ENCODE measurements around the gene ZNF195.
"Not testable (repeated sequence)": the region's sequence is repeated elsewhere in the genome, so short reads cannot be mapped to it uniquely, and the experiment has no call there.

Gene ZNF195

DNA sequence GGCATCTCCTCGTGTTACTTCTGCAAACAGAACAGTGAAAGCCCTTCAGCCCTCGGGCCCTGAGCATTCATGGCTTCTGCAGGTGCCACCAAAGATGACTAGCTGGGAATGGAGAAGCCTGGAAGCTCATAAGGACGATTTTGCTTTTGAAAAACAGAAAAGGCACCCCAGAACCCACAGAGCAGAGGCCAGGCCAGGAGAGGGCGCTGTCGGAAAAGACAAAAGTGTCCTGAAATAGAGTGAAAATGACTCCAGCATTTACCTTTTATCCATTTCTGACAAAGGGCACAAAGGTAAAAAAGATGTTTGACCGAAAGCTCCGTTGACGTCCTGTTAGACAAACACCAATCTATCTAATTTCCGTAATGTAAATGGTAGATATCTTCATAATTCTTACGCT, 37.6 kb downstream of the ZNF195 start:
- no peaks in the 10 kb centered on the region for H3K27me3 ChIP-seq (replicated peaks)
- peak; percentile 20 for DNase-seq
- in situ Hi-C loops (cut with HindIII; ENCODE audit: low pct_ligation_motif_present, low sequenced_read_pairs): no loop called here
- H3K36me3 ChIP-seq (replicated peaks): no peaks in the 10 kb centered on the region
- H3K27ac ChIP-seq: no peak overlapping the region
- no peak overlapping the region for H3K4me3 ChIP-seq (ENCODE audit: low read depth, low read length)
- peak; percentile 73 for TF ChIP-seq CTCF (IDR thresholded peaks at IDR 0.05; ENCODE audit: low read depth, low read length, missing control alignments)

DNA sequence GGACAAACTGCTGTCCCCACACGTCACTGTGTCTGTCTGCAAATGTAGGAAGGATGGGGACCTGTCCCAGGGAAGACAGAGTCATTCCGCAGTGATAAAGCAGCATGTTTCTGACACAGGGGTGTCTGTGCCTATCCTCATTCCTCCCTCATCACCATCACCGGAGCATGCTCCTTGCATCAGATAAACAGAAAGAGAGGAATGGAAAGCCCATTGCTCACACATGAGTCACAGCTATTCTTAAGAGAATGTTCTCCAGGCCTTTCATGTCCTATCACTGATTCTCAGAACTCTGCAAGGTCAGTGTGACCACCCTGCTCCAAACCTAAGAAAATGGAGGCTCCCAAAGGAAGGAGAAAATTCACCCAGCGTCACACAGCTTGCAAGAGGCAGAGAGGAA, 38.9 kb downstream of the ZNF195 start:
- Histone ChIP-seq H3K36me3 (replicated peaks) (no peaks in the 10 kb centered on the region), H3K27me3 (replicated peaks) (no peaks in the 10 kb centered on the region), H3K27ac (no peak overlapping the region), H3K4me3 (ENCODE audit: low read depth, low read length) (no peak overlapping the region)
- DNase-seq: peak; percentile 90
- TF ChIP-seq CTCF (IDR thresholded peaks at IDR 0.05; ENCODE audit: low read depth, low read length, missing control alignments): no peak
- in situ Hi-C loops (cut with HindIII; ENCODE audit: low pct_ligation_motif_present, low sequenced_read_pairs): no loop called here

DNA sequence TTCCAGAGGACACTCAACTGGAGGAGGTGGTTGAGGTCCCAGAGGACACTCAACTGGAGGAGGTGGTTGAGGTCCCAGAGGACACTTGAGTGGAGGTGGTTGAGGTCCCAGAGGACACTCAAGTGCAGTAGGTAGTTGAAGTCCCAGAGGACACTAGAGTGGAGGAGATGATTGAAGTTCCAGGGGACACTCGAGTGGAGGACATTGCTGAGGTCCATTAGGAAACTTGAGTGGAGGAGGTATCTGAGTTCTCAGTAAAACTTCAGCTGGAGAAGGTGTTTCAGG, 39.7 kb downstream of the ZNF195 start:
- Histone ChIP-seq H3K27me3 (replicated peaks) (no peaks in the 10 kb centered on the region), H3K27ac (no peak overlapping the region), H3K36me3 (replicated peaks) (no peaks in the 10 kb centered on the region), H3K4me3 (ENCODE audit: low read depth, low read length) (no peak overlapping the region)
- no peak for DNase-seq
- TF ChIP-seq CTCF (IDR thresholded peaks at IDR 0.05; ENCODE audit: low read depth, low read length, missing control alignments): no peak
- in situ Hi-C loops (cut with HindIII; ENCODE audit: low pct_ligation_motif_present, low sequenced_read_pairs): no loop called here

GRCh38 chr11:3338569-3339339, 40.2 kb downstream of the ZNF195 start:
- Histone ChIP-seq H3K27me3 (replicated peaks) (no peaks in the 10 kb centered on the region), H3K4me3 (ENCODE audit: low read depth, low read length) (no peak overlapping the region), H3K36me3 (replicated peaks) (no peaks in the 10 kb centered on the region), H3K27ac (no peak overlapping the region)
- TF ChIP-seq CTCF (IDR thresholded peaks at IDR 0.05; ENCODE audit: low read depth, low read length, missing control alignments): no peak
- in situ Hi-C loops (cut with HindIII; ENCODE audit: low pct_ligation_motif_present, low sequenced_read_pairs): no loop called here
- DNase-seq: no peak

DNA sequence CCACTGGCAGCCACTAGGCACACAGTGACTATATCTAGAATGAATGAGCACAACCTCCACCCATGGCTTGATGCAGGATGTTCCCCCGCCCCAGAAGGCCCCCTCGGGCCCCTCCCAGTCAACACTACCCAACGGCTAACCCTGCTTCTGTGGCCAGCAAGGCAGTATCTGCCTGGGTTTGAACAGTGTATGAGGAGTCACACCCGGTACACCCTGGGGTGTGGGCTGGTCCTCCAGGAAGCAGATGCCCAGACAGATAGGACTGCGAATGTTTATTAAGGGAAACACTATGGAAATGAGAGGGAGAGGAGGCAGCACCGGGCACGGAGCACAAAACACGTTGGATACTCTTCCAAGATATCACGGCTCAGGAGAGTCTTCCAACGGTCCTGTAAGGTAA, 42.5 kb downstream of the ZNF195 start:
- H3K36me3 ChIP-seq (replicated peaks); in situ Hi-C loops (cut with HindIII; ENCODE audit: low pct_ligation_motif_present, low sequenced_read_pairs); DNase-seq; H3K4me3 ChIP-seq (ENCODE audit: low read depth, low read length); H3K27ac ChIP-seq; H3K27me3 ChIP-seq (replicated peaks): not testable (repeated sequence)

DNA sequence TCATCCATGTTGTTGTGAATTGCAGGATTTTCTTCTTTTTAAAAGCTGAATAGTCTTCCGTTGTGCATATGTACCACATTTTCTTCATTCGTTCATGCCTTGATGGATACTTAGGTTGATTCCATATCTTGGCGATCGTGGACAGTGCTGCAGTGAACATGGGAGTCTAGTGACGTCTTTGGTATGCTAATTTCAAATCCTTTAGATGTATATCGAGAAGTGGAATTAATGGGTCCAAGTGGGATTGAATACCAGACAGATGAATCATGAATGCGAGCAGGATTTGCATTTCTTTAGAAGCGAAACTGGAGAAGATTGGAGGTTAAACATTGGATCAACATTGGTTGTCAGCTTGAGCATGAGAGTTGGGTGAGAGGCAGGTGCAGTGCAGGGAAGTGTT, 45.8 kb downstream of the ZNF195 start:
- H3K4me3 ChIP-seq (ENCODE audit: low read depth, low read length); H3K27ac ChIP-seq; DNase-seq; in situ Hi-C loops (cut with HindIII; ENCODE audit: low pct_ligation_motif_present, low sequenced_read_pairs); H3K36me3 ChIP-seq (replicated peaks); H3K27me3 ChIP-seq (replicated peaks): not testable (repeated sequence)

DNA sequence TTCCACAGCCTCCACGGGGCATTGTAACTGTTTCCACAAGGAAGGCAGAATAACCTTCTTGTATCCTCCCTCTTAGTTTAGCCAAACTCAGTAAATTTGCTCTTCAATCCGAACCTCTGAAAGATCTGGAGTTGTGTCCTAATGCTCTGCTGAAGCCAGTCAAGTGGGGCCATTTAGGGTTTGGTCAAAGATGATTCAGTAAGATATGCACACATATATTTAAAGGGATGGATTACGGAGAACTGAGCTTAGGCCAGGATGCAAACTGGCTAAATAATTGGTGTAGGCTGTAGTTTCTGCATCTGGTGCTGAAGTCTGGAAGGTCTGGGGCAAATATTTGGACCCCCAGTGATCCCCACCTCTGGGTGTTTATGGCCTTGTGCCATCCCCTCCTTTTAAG, 47.9 kb downstream of the ZNF195 start:
- H3K4me3 ChIP-seq (ENCODE audit: low read depth, low read length); H3K27me3 ChIP-seq (replicated peaks); H3K27ac ChIP-seq; DNase-seq; in situ Hi-C loops (cut with HindIII; ENCODE audit: low pct_ligation_motif_present, low sequenced_read_pairs); H3K36me3 ChIP-seq (replicated peaks): not testable (repeated sequence)

DNA sequence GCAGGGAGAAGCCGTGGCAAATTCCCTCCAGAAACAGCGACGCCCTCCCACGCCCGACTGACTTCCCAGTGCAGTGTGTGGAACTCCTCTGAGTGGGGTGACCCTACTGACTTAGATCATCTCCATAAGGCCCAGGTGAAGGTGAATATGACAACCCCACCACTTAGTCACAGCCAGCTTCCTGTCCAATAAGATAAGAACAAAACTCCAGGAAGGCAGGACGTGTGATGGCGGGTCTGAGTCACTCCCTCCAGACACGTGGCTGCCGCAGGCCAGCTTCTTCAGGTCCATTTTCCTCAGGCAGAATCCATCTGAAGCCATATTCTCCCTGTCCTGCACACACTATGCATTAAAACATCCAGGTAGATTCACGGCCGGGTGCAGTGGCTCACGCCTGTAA, 48.9 kb downstream of the ZNF195 start:
- H3K27me3 ChIP-seq (replicated peaks); DNase-seq; H3K4me3 ChIP-seq (ENCODE audit: low read depth, low read length); H3K36me3 ChIP-seq (replicated peaks); in situ Hi-C loops (cut with HindIII; ENCODE audit: low pct_ligation_motif_present, low sequenced_read_pairs); H3K27ac ChIP-seq: not testable (repeated sequence)

DNA sequence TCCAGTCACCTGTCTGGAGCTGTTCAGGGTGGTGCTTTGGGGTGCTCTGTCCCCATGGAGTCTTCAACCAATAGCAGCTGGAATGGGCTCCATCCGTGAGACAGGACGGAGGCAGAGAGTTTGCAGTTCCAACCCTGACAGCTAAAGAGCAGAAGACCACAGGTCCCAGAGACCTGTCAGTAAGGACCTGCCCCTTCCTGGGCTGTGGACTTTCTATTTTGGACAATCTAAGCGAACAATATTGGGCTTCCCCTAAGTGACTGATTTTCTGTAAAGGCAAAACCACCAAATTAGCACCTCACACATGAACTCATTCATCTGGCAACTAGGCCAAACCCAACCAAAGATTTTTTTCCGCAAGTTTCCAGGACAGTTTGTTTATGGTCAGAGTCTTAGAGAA, 50.4 kb downstream of the ZNF195 start:
- H3K4me3 ChIP-seq (ENCODE audit: low read depth, low read length); H3K27ac ChIP-seq; DNase-seq; H3K36me3 ChIP-seq (replicated peaks); in situ Hi-C loops (cut with HindIII; ENCODE audit: low pct_ligation_motif_present, low sequenced_read_pairs); H3K27me3 ChIP-seq (replicated peaks): not testable (repeated sequence)

DNA sequence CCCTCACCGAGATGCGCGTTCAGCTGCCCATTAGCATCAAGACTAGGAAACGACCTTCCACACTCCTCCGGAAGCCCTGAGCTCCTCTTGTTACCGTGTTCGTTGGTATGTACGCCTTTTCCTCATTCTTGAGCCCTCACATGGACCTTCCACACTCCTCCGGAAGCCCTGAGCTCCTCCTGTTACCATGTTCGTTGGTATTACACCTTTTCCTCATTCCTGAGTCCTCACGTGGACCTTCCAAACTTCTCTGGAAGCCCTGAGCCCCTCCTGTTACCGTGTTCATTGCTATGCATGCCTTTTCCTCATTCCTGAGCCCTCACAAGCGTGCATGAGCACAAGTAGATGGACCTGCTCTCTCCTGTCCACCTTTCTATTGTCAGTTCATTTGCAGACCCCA, 52.5 kb downstream of the ZNF195 start:
- DNase-seq; H3K4me3 ChIP-seq (ENCODE audit: low read depth, low read length); in situ Hi-C loops (cut with HindIII; ENCODE audit: low pct_ligation_motif_present, low sequenced_read_pairs); H3K27ac ChIP-seq; H3K36me3 ChIP-seq (replicated peaks); H3K27me3 ChIP-seq (replicated peaks): not testable (repeated sequence)

DNA sequence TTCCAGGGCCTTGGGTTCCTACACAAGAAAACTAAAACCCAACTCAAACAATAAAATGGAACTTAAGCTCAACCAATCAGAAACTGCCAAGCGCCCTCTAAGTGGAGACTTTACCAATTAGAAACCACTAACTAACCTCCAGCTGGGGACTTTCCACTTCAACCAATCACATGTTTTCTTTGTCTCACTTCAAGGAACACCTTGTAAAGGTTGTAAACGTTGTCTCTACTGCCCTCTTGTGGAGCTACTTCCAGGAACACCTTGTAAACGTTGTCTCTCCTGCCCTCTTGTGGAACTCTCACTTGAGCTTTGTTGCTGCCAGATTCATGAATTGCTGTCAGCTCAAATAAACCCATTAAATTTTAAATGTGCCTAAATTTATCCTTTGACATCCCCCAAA, 54.2 kb downstream of the ZNF195 start:
- H3K27me3 ChIP-seq (replicated peaks); H3K4me3 ChIP-seq (ENCODE audit: low read depth, low read length); in situ Hi-C loops (cut with HindIII; ENCODE audit: low pct_ligation_motif_present, low sequenced_read_pairs); H3K36me3 ChIP-seq (replicated peaks); DNase-seq; H3K27ac ChIP-seq: not testable (repeated sequence)

All from brain microvascular endothelial cell (primary cell).